H1 (cell line): ENCODE measurements around the gene DGKI. TPM values are rescaled to one million over a fixed set of nuclear protein-coding genes. Genes with fewer than 3 reads are reported as not detected.

ENCODE experiments used
- CTCF ChIA-PET: fragments of 300-600 bp; sonication (Branson Sonifier 250); formaldehyde crosslinking; loops from one replicate; lab custom pipeline; 2021; ENCODE audit not compliant: partially characterized antibody; lab: Charles Lee
- POLR2A ChIA-PET: fragments of 300-600 bp; sonication (Branson Sonifier 250); formaldehyde crosslinking; loops from one replicate; lab custom pipeline; 2021; ENCODE audit warnings: inconsistent platforms; ENCODE audit not compliant: partially characterized antibody; lab: Charles Lee
- DNase-seq, 2 experiments: peaks; one replicate each; pipeline versions ENCODE4 v3.0.0 to v3.0.0-alpha.2; 2010 to 2022; ENCODE audit warnings: low spot score in 2 of 2, low read depth in 1 of 2, mixed read lengths in 1 of 2
- FAIRE-seq: peaks from 2 replicates; lab custom pipeline; 2011; peaks lifted over from hg19 to GRCh38; lab: Jason Lieb, UNC
- H2AFZ ChIP-seq: 2 replicates; pipeline ENCODE4 v1.8.1; 2012; ENCODE audit warnings: low read length, inconsistent platforms
- H2AK5ac ChIP-seq: 2 replicates; pipeline ENCODE4 v1.6.1; 2013; ENCODE audit warnings: low read depth, low read length
- H2BK120ac ChIP-seq: replicated peaks from 2 replicates; pipeline ENCODE3; 2013; ENCODE audit warnings: low read depth, low read length, inconsistent platforms
- H2BK12ac ChIP-seq: 2 replicates; pipeline ENCODE4 v1.6.1; 2013; ENCODE audit warnings: low read depth, low read length
- H2BK15ac ChIP-seq: 2 replicates; pipeline ENCODE4 v1.6.1; 2013; ENCODE audit warnings: low read length
- H2BK20ac ChIP-seq: 2 replicates; pipeline ENCODE4 v1.6.1; 2013; ENCODE audit warnings: low read length
- H2BK5ac ChIP-seq: 2 replicates; pipeline ENCODE4 v1.6.1; 2013; ENCODE audit warnings: low read depth, low read length
- H3K14ac ChIP-seq: 2 replicates; pipeline ENCODE4 v1.6.1; 2013; ENCODE audit warnings: inconsistent platforms; ENCODE audit not compliant: insufficient read length
- H3K18ac ChIP-seq: 2 replicates; pipeline ENCODE4 v1.6.1; 2013; ENCODE audit warnings: low read length; ENCODE audit errors: extremely low read depth
- H3K23ac ChIP-seq: 2 replicates; pipeline ENCODE4 v1.6.1; 2013; ENCODE audit warnings: inconsistent platforms; ENCODE audit not compliant: insufficient read length
- H3K23me2 ChIP-seq: 2 replicates; pipeline ENCODE4 v1.6.1; 2013; ENCODE audit warnings: low read depth, low read length
- H3K27ac ChIP-seq: 2 replicates; pipeline ENCODE4 v1.6.1; 2011; ENCODE audit warnings: low read depth, low read length, inconsistent platforms
- H3K27me3 ChIP-seq, 4 experiments: replicated peaks in 1 of 4; 1 replicate in 1 of 4; 2 replicates in 3 of 4; pipeline versions ENCODE4 v1.6.1 to v1.8.1; 2011 to 2013; ENCODE audit warnings: low read length in 3 of 4, mild to moderate bottlenecking in 3 of 4, inconsistent platforms in 2 of 4, mixed read lengths in 2 of 4, moderate library complexity in 1 of 4; ENCODE audit not compliant: control insufficient read depth in 3 of 4, insufficient read depth in 3 of 4; ENCODE audit errors: extremely low read depth in 1 of 4
- H3K36me3 ChIP-seq, 4 experiments: 2 replicates each; pipeline versions ENCODE4 v1.6.1 to v1.8.1; 2011 to 2013; ENCODE audit warnings: mild to moderate bottlenecking in 4 of 4, low read length in 3 of 4, moderate library complexity in 2 of 4, control low read depth in 1 of 4, inconsistent platforms in 1 of 4; ENCODE audit not compliant: insufficient read depth in 4 of 4, control insufficient read depth in 2 of 4
- H3K4ac ChIP-seq: replicated peaks from 2 replicates; pipeline ENCODE3; 2013; ENCODE audit warnings: low read length, low read depth, mixed read lengths, inconsistent platforms; ENCODE audit not compliant: insufficient read length
- H3K4me1 ChIP-seq, 4 experiments: replicated peaks in 1 of 4; 1 replicate in 1 of 4; 2 replicates in 3 of 4; pipeline versions ENCODE4 v1.6.1 to v1.8.1; 2011 to 2013; ENCODE audit warnings: low read length in 3 of 4, inconsistent platforms in 2 of 4, mixed read lengths in 1 of 4; ENCODE audit not compliant: insufficient read depth in 4 of 4, control insufficient read depth in 3 of 4
- H3K4me2 ChIP-seq, 2 experiments: 2 replicates each; pipeline versions ENCODE4 v1.6.1 to v1.8.1; 2011 to 2013; ENCODE audit warnings: low read depth in 2 of 2, low read length in 2 of 2, control low read depth in 1 of 2, inconsistent platforms in 1 of 2, mild to moderate bottlenecking in 1 of 2; ENCODE audit not compliant: insufficient read depth in 1 of 2
- H3K4me3 ChIP-seq, 4 experiments: fragments of 200-600, 300-600 bp in 1 of 4; sonication (generic), shearing (Covaris generic), sonication (Bioruptor Twin) in 1 of 4; 2 replicates each; pipeline versions ENCODE4 v1.5.1 to v1.8.1; 2011 to 2016; ENCODE audit warnings: low read length in 4 of 4, low read depth in 3 of 4, control low read depth in 2 of 4, inconsistent platforms in 2 of 4, mild to moderate bottlenecking in 2 of 4, mixed read lengths in 1 of 4, moderate library complexity in 1 of 4; ENCODE audit not compliant: insufficient read depth in 2 of 4; ENCODE audit errors: extremely low read depth in 1 of 4
- H3K56ac ChIP-seq: replicated peaks from 2 replicates; pipeline ENCODE3; 2013; ENCODE audit warnings: low read depth, mild to moderate bottlenecking, mixed read lengths, low read length, inconsistent platforms; ENCODE audit not compliant: insufficient read length
- H3K79me1 ChIP-seq: 2 replicates; pipeline ENCODE4 v1.6.1; 2013; ENCODE audit warnings: low read depth, low read length, control low read depth
- H3K79me2 ChIP-seq, 2 experiments: 2 replicates each; pipeline versions ENCODE4 v1.6.1 to v1.8.1; 2012 to 2013; ENCODE audit warnings: low read length in 2 of 2, mild to moderate bottlenecking in 2 of 2, inconsistent platforms in 1 of 2; ENCODE audit not compliant: insufficient read depth in 2 of 2, control insufficient read depth in 1 of 2
- H3K9ac ChIP-seq, 4 experiments: replicated peaks in 1 of 4; 1 replicate in 1 of 4; 2 replicates in 3 of 4; pipeline versions ENCODE4 v1.6.1 to v1.8.1; 2011 to 2013; ENCODE audit warnings: low read depth in 3 of 4, low read length in 3 of 4, control low read depth in 2 of 4, mild to moderate bottlenecking in 2 of 4, moderate library complexity in 2 of 4, inconsistent platforms in 1 of 4; ENCODE audit errors: extremely low read depth in 1 of 4
- H3K9me3 ChIP-seq, 2 experiments: 2 replicates each; pipeline versions ENCODE4 v1.6.1 to v1.8.1; 2012 to 2013; ENCODE audit warnings: mild to moderate bottlenecking in 2 of 2, moderate library complexity in 2 of 2, control low read depth in 1 of 2, inconsistent platforms in 1 of 2, low read depth in 1 of 2, low read length in 1 of 2, mixed read lengths in 1 of 2; ENCODE audit not compliant: insufficient read depth in 2 of 2
- H4K20me1 ChIP-seq, 2 experiments: replicated peaks in 1 of 2; 2 replicates each; pipeline versions ENCODE3 to v1.8.1; 2011 to 2013; ENCODE audit warnings: inconsistent platforms in 2 of 2, low read length in 2 of 2, mild to moderate bottlenecking in 1 of 2; ENCODE audit not compliant: insufficient read depth in 2 of 2, control insufficient read depth in 1 of 2
- H4K5ac ChIP-seq: 2 replicates; pipeline ENCODE4 v1.6.1; 2013; ENCODE audit warnings: low read length, low read depth, mixed read lengths, inconsistent platforms; ENCODE audit not compliant: insufficient read length
- H4K8ac ChIP-seq: 2 replicates; pipeline ENCODE4 v1.8.0; 2013; ENCODE audit warnings: mild to moderate bottlenecking, moderate library complexity, low read length, inconsistent platforms; ENCODE audit not compliant: insufficient read depth; ENCODE audit errors: extremely low read depth
- H4K91ac ChIP-seq: replicated peaks from 2 replicates; pipeline ENCODE3; 2013; ENCODE audit warnings: low read length, mixed read lengths, inconsistent platforms; ENCODE audit not compliant: insufficient read length
- EP300 ChIP-seq, 2 experiments: IDR thresholded peaks; 1 replicate in 1 of 2; 2 replicates in 1 of 2; pipeline ENCODE4 v1.6.1; 2011 to 2012; ENCODE audit warnings: low read depth in 2 of 2, low read length in 2 of 2, mild to moderate bottlenecking in 2 of 2, borderline replicate concordance in 1 of 2, inconsistent platforms in 1 of 2, moderate library complexity in 1 of 2
- FOSL1 ChIP-seq: IDR thresholded peaks from 2 replicates; pipeline ENCODE4 v1.6.1; 2011; ENCODE audit warnings: mild to moderate bottlenecking, low read depth, low read length, moderate library complexity; ENCODE audit not compliant: insufficient read depth
- MAFK ChIP-seq: IDR thresholded peaks from 2 replicates; pipeline ENCODE4 v1.6.1; 2012; ENCODE audit warnings: low read depth, mild to moderate bottlenecking, improper control_type of control experiment, low read length
- POLR2A ChIP-seq, 2 experiments: IDR thresholded peaks; 1 replicate in 1 of 2; 2 replicates in 1 of 2; pipeline ENCODE4 v1.6.1; 2011; ENCODE audit warnings: low read depth in 2 of 2, low read length in 2 of 2, mild to moderate bottlenecking in 2 of 2; ENCODE audit errors: control extremely low read depth in 1 of 2
- WGBS, 2 experiments: shearing (Covaris generic) in 1 of 2; methylation state at CpG; one replicate each; pipeline versions ENCODE4 v1.1.6 to v1.1.7; 2013 to 2015; ENCODE audit warnings: low lambda C conversion rate in 2 of 2, mixed read lengths in 2 of 2, inconsistent platforms in 1 of 2, low coverage in 1 of 2, missing lambda C conversion rate in 1 of 2; ENCODE audit not compliant: insufficient replicate concordance in 2 of 2, insufficient coverage in 1 of 2, insufficient read length in 1 of 2; ENCODE audit errors: extremely low coverage in 1 of 2, missing lambda C conversion rate in 1 of 2; 5-methylcytosine and 5-hydroxymethylcytosine counted together
- polyA plus RNA-seq, 7 experiments: library from polyadenylated mRNA; depleted of rRNA in 3 of 7; stranded (reverse) in 5 of 7; unstranded in 2 of 7; fragments of >200 nt in 5 of 7; fragments of 200-250 nt in 2 of 7; gene quantifications; 1 replicate in 5 of 7; 2 replicates in 1 of 7; 4 replicates in 1 of 7; pipeline versions ENCODE4 v1.2.1 to v1.2.3, GENCODE V29; 2011 to 2013; ENCODE audit warnings: missing spikeins in 2 of 7, mixed read lengths in 2 of 7
- total RNA-seq: library from RNA; stranded (reverse); fragmentation: NEBNext Ultra II Directional; extraction: Animal tissue kit (Norgen Biotek cat#: 25700); gene quantifications from 2 replicates; pipeline ENCODE4 v1.2.1, GENCODE V29; 2021
- TF ChIP-seq, protein P1 (sequence below): IDR thresholded peaks from 2 replicates; pipeline ENCODE4 v1.6.1; 2011; ENCODE audit warnings: low read length, improper control_type of control experiment

Gene DGKI
- total and polyA plus RNA-seq, 2 of the 8 experiments (the other 6 are each of a cell fraction or from before 2014, with no cell fraction given): 0.20 to 0.71 TPM

DNA sequence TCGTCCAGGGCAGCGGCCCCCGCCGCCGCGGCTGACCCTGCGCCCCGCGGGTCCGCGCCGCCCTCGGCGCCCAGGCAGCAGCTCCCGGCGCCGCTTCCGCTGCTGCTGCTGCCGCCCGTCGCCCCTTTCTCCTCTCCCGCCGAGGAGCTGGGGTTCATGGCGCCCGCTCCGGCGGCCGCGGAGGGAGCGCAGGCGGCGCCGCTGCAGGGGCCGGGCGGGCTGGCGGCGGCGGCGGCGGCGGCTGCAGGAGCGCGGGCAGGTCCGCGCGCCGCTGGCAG lies 286 bp downstream of the DGKI start:
- Histone ChIP-seq H3K23ac (no peak overlapping the region), H4K5ac (no peak overlapping the region), H2AFZ (no peak overlapping the region), H3K9ac (no peak overlapping the region), H3K4me2 (peak overlapping the region; percentile 76 to 81), H3K79me2 (no peaks in the 10 kb centered on the region; a peak in 1 of 4 replicates), H3K4me1 (peaks cover 2 to 13% (median 8%) of the 10 kb centered on the region in 4 experiments; a peak in 6 of 7 replicates), H3K79me1 (no peaks in the 10 kb centered on the region), H2AK5ac (no peak overlapping the region), H3K27ac (no peak overlapping the region), H3K27me3 (peaks cover 24 to 46% (median 37%) of the 10 kb centered on the region in 4 experiments), H4K91ac (no peak overlapping the region), H3K4me3 (peak overlapping the region; percentile 32 to 55 (median 42); a peak in 6 of 8 replicates), H3K4ac (no peak overlapping the region), H2BK20ac (no peak overlapping the region), H2BK15ac (no peak overlapping the region), H3K18ac (no peak overlapping the region), H3K56ac (no peak overlapping the region), H3K14ac (no peak overlapping the region), H3K36me3 (no peaks in the 10 kb centered on the region), H2BK120ac (no peak overlapping the region), H3K23me2 (peaks cover 7% of the 10 kb centered on the region), H4K20me1 (peaks cover 0 to 2% of the 10 kb centered on the region in 2 experiments), H2BK5ac (no peak overlapping the region), H3K9me3 (no peaks in the 10 kb centered on the region), H4K8ac (no peak overlapping the region), H2BK12ac (no peak overlapping the region)
- ChIA-PET CTCF (interaction anchor here (1.0 to 7.1 kb wide), 5 partner anchors 22 to 194 kb away, joined by 3 to 31 read pairs (median 3); no protein-coding TSS in a partner anchor), POLR2A (no interaction called here)
- DNase-seq (no peak), FAIRE-seq (no peak)
- 2% methylated on average over 9 of the region's 47 CpGs; no CpG with 5 or more reads in 1 of the 2 experiments for WGBS, 2 experiments
- TF ChIP-seq FOSL1 (no peak), EP300 (IDR thresholded peaks at IDR 0.05; ENCODE audit: borderline replicate concordance in 1 of 2, low read depth in 2 of 2, low read length in 2 of 2) (no peak), MAFK (no peak), POLR2A (IDR thresholded peaks at IDR 0.05; ENCODE audit: control extremely low read depth in 1 of 2, low read depth in 2 of 2, low read length in 2 of 2) (no peak)
- TF ChIP-seq, protein P1, sequence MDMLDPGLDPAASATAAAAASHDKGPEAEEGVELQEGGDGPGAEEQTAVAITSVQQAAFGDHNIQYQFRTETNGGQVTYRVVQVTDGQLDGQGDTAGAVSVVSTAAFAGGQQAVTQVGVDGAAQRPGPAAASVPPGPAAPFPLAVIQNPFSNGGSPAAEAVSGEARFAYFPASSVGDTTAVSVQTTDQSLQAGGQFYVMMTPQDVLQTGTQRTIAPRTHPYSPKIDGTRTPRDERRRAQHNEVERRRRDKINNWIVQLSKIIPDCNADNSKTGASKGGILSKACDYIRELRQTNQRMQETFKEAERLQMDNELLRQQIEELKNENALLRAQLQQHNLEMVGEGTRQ: no peak
